ENCODE results near the gene SLC37A1. TPM values are rescaled to one million over a fixed set of nuclear protein-coding genes. Genes with fewer than 3 reads are reported as not detected.
A peak's percentile ranks its signal among the peaks of the same experiment; 100 is the strongest.

SLC37A1 gene
- total and polyA plus RNA-seq, 9 of the 15 experiments (the other 6 are each of a cell fraction or from before 2014, with no cell fraction given): 0.06 to 3.4 (median 0.40) TPM

DNA sequence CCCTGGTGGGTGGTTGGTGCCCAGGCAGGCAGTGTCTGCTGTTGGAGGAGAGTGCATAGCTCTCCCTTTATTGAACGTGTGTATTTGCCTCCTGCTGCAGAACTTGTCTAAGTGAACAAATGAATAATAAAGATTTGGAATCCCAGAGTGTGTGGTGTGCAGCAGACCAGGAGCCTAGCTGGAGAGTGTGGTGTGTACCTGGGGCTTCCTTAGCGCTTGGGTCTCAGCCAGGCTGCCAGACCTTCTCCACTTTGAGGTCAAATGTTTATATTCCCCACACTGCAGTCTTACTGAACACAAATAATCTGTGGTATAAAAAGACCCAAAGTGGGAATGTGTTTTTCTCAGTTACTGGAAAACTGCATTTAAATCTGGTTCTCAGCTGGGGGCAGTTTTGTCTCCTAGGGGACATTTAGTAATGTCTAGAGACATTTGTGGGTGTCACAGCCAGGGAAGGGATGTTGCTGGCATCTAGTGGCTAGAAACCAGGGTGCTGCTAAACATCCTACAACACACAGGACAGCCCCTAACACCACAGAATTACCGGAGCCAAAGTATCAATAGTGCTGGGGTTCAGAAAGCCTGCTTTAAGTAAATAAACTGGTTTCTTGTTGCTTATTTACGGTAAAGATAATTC lies 23.6 kb downstream of the SLC37A1 start (continued):
- TF ChIP-seq, protein P1, sequence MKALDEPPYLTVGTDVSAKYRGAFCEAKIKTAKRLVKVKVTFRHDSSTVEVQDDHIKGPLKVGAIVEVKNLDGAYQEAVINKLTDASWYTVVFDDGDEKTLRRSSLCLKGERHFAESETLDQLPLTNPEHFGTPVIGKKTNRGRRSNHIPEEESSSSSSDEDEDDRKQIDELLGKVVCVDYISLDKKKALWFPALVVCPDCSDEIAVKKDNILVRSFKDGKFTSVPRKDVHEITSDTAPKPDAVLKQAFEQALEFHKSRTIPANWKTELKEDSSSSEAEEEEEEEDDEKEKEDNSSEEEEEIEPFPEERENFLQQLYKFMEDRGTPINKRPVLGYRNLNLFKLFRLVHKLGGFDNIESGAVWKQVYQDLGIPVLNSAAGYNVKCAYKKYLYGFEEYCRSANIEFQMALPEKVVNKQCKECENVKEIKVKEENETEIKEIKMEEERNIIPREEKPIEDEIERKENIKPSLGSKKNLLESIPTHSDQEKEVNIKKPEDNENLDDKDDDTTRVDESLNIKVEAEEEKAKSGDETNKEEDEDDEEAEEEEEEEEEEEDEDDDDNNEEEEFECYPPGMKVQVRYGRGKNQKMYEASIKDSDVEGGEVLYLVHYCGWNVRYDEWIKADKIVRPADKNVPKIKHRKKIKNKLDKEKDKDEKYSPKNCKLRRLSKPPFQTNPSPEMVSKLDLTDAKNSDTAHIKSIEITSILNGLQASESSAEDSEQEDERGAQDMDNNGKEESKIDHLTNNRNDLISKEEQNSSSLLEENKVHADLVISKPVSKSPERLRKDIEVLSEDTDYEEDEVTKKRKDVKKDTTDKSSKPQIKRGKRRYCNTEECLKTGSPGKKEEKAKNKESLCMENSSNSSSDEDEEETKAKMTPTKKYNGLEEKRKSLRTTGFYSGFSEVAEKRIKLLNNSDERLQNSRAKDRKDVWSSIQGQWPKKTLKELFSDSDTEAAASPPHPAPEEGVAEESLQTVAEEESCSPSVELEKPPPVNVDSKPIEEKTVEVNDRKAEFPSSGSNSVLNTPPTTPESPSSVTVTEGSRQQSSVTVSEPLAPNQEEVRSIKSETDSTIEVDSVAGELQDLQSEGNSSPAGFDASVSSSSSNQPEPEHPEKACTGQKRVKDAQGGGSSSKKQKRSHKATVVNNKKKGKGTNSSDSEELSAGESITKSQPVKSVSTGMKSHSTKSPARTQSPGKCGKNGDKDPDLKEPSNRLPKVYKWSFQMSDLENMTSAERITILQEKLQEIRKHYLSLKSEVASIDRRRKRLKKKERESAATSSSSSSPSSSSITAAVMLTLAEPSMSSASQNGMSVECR (CRISPR knock-in tag; IDR thresholded peaks at IDR 0.05): no peak
- TF ChIP-seq, protein P2, sequence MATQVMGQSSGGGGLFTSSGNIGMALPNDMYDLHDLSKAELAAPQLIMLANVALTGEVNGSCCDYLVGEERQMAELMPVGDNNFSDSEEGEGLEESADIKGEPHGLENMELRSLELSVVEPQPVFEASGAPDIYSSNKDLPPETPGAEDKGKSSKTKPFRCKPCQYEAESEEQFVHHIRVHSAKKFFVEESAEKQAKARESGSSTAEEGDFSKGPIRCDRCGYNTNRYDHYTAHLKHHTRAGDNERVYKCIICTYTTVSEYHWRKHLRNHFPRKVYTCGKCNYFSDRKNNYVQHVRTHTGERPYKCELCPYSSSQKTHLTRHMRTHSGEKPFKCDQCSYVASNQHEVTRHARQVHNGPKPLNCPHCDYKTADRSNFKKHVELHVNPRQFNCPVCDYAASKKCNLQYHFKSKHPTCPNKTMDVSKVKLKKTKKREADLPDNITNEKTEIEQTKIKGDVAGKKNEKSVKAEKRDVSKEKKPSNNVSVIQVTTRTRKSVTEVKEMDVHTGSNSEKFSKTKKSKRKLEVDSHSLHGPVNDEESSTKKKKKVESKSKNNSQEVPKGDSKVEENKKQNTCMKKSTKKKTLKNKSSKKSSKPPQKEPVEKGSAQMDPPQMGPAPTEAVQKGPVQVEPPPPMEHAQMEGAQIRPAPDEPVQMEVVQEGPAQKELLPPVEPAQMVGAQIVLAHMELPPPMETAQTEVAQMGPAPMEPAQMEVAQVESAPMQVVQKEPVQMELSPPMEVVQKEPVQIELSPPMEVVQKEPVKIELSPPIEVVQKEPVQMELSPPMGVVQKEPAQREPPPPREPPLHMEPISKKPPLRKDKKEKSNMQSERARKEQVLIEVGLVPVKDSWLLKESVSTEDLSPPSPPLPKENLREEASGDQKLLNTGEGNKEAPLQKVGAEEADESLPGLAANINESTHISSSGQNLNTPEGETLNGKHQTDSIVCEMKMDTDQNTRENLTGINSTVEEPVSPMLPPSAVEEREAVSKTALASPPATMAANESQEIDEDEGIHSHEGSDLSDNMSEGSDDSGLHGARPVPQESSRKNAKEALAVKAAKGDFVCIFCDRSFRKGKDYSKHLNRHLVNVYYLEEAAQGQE (IDR thresholded peaks at IDR 0.05; ENCODE audit: borderline replicate concordance): peak; percentile 54; the same call in 1 of the 2 replicates
- TF ChIP-seq, protein P2 (CRISPR knock-in tag; IDR thresholded peaks at IDR 0.05; ENCODE audit: low read depth): no peak
- TF ChIP-seq ELF4 (CRISPR knock-in tag; IDR thresholded peaks at IDR 0.05) (no peak), STAG1 (CRISPR knock-in tag; IDR thresholded peaks at IDR 0.05; ENCODE audit: borderline replicate concordance) (peak; percentile 68; the same call in 1 of the 2 replicates), MAZ (CRISPR knock-in tag; conservative IDR thresholded peaks at IDR 0.05 in 1 of 2, IDR thresholded peaks at IDR 0.05 in 1 of 2) (0 out of 4 replicates have a peak, but pooled peaks of 1 of the 2 experiments have one; percentile 15), ZNF143 (CRISPR knock-in tag; IDR thresholded peaks at IDR 0.05) (no peak), HOXB6 (CRISPR knock-in tag; IDR thresholded peaks at IDR 0.05; ENCODE audit: borderline replicate concordance) (no peak), FOSL1 (tag; conservative IDR thresholded peaks at IDR 0.05) (no peak), ZNF75A (CRISPR knock-in tag; IDR thresholded peaks at IDR 0.05) (no peak), ZNF224 (CRISPR knock-in tag; IDR thresholded peaks at IDR 0.05) (no peak), RAD51 (IDR thresholded peaks at IDR 0.05; ENCODE audit: borderline replicate concordance, low read depth) (no peak), ZFP30 (CRISPR knock-in tag; IDR thresholded peaks at IDR 0.05; ENCODE audit: borderline replicate concordance) (no peak)
- TF ChIP-seq, protein P3, sequence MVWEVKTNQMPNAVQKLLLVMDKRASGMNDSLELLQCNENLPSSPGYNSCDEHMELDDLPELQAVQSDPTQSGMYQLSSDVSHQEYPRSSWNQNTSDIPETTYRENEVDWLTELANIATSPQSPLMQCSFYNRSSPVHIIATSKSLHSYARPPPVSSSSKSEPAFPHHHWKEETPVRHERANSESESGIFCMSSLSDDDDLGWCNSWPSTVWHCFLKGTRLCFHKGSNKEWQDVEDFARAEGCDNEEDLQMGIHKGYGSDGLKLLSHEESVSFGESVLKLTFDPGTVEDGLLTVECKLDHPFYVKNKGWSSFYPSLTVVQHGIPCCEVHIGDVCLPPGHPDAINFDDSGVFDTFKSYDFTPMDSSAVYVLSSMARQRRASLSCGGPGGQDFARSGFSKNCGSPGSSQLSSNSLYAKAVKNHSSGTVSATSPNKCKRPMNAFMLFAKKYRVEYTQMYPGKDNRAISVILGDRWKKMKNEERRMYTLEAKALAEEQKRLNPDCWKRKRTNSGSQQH (CRISPR knock-in tag; IDR thresholded peaks at IDR 0.05): no peak

Measured in K562 (cell line).